HepG2 (cell line): Measurements from ENCODE around the gene LRRC53. TPM values are rescaled to one million over a fixed set of nuclear protein-coding genes. Genes with fewer than 3 reads are reported as not detected.

Source experiments
- ATAC-seq: fragments of 200-7000 bp; cut with Tn5 transposase; 3 replicates; pipeline ENCODE4 v1.9.1; 2020; ENCODE audit warnings: mild to moderate bottlenecking, moderate library complexity
- BruUV-seq: library from RNA; stranded (reverse); fragments of 400-500 nt; replicated peaks from 2 replicates; lab custom pipeline; 2021; lab: Mats Ljungman, UMichigan
- CTCF ChIA-PET: fragments of 300-600 bp; formaldehyde crosslinking; extraction: SDS; loops from one replicate; lab custom pipeline; 2021; ENCODE audit warnings: low total read pairs, inconsistent platforms, low intra/inter-chr PET ratio; lab: Yijun Ruan, JAX
- POLR2A ChIA-PET: fragments of 350-600 bp; sonication (Branson Sonifier 250); formaldehyde crosslinking; loops from one replicate; lab custom pipeline; 2020; ENCODE audit warnings: antibody characterized with exemption, inconsistent platforms; lab: Yijun Ruan, JAX
- DNase-seq: peaks from one replicate; pipeline ENCODE4 v3.0.0-alpha.2; 2015; ENCODE audit warnings: low spot score
- FAIRE-seq: peaks from 3 replicates; lab custom pipeline; 2011; peaks lifted over from hg19 to GRCh38; lab: Jason Lieb, UNC
- H2AFZ ChIP-seq: one replicate; pipeline ENCODE4 v1.6.1; 2011; ENCODE audit warnings: low read length, inconsistent platforms
- H3K27ac ChIP-seq: fragments of 300-600 bp; 3 replicates; pipeline ENCODE4 v1.8.0; 2011; ENCODE audit warnings: mixed run types, mild to moderate bottlenecking, mixed read lengths, low read length, inconsistent platforms; ENCODE audit not compliant: insufficient read depth; ENCODE audit errors: extremely low read length
- H3K27me3 ChIP-seq, 2 experiments: fragments of 200-600 bp in 1 of 2; 2 replicates in 1 of 2; 3 replicates in 1 of 2; pipeline versions ENCODE4 v1.6.0 to v1.8.0; 2011; ENCODE audit warnings: low read length in 2 of 2, mild to moderate bottlenecking in 2 of 2, moderate library complexity in 2 of 2, inconsistent platforms in 1 of 2; ENCODE audit not compliant: insufficient read depth in 2 of 2, control insufficient read depth in 1 of 2
- H3K36me3 ChIP-seq, 2 experiments: fragments of 200-600 bp in 1 of 2; replicated peaks in 1 of 2; 2 replicates in 1 of 2; 3 replicates in 1 of 2; pipeline versions ENCODE4 v1.5.1 to v1.8.0; 2011; ENCODE audit warnings: low read length in 2 of 2, inconsistent platforms in 1 of 2; ENCODE audit not compliant: insufficient read depth in 2 of 2, control insufficient read depth in 1 of 2
- H3K4me1 ChIP-seq: 2 replicates; pipeline ENCODE4 v1.5.1; 2012; ENCODE audit warnings: low read length, inconsistent platforms; ENCODE audit not compliant: insufficient read depth
- H3K4me2 ChIP-seq: 2 replicates; pipeline ENCODE4 v1.6.0; 2011; ENCODE audit warnings: low read depth, low read length, inconsistent platforms
- H3K4me3 ChIP-seq, 3 experiments: fragments of 200-600 bp in 1 of 3; sonication (generic), shearing (Covaris generic) in 1 of 3; replicated peaks in 1 of 3; 2 replicates each; pipeline ENCODE4 v1.5.1; 2011 to 2016; ENCODE audit warnings: low read length in 3 of 3, inconsistent platforms in 2 of 3, low read depth in 2 of 3, mild to moderate bottlenecking in 2 of 3, control low read depth in 1 of 3, mixed read lengths in 1 of 3; ENCODE audit not compliant: insufficient read depth in 1 of 3
- H3K79me2 ChIP-seq: one replicate; pipeline ENCODE4 v1.6.1; 2011; ENCODE audit warnings: low read length, inconsistent platforms; ENCODE audit not compliant: insufficient read depth
- H3K9ac ChIP-seq: 2 replicates; pipeline ENCODE4 v1.6.0; 2011; ENCODE audit warnings: mild to moderate bottlenecking, low read depth, low read length, inconsistent platforms; ENCODE audit not compliant: insufficient read depth
- H3K9me3 ChIP-seq: 2 replicates; pipeline ENCODE4 v1.5.1; 2012; ENCODE audit warnings: mild to moderate bottlenecking, low read length
- H4K20me1 ChIP-seq: 2 replicates; pipeline ENCODE4 v1.6.0; 2011; ENCODE audit warnings: inconsistent platforms, mild to moderate bottlenecking, low read length, moderate library complexity; ENCODE audit not compliant: insufficient read depth
- BCLAF1 ChIP-seq: fragments of 450-650 bp; IDR thresholded peaks from 2 replicates; pipeline ENCODE4 v1.6.1; 2017; ENCODE audit warnings: mild to moderate bottlenecking
- MLX ChIP-seq: IDR thresholded peaks from 2 replicates; pipeline ENCODE4 v1.6.1; 2016
- NFKB2 ChIP-seq: sonication (generic); formaldehyde crosslinking; IDR thresholded peaks from 2 replicates; pipeline ENCODE4 v1.4.0; 2020; ENCODE audit warnings: missing genetic modification reagents, borderline replicate concordance
- NPAS2 ChIP-seq: sonication (generic); formaldehyde crosslinking; IDR thresholded peaks from 2 replicates; pipeline ENCODE4 v1.8.0; 2022; ENCODE audit warnings: mild to moderate bottlenecking, missing genetic modification reagents, borderline replicate concordance
- NR1H2 ChIP-seq: sonication (generic); formaldehyde crosslinking; IDR thresholded peaks from 2 replicates; pipeline ENCODE4 v1.8.1; 2022; ENCODE audit warnings: low read depth, missing genetic modification reagents, borderline replicate concordance
- PLSCR1 ChIP-seq: sonication (generic); formaldehyde crosslinking; IDR thresholded peaks from 2 replicates; pipeline ENCODE4 v1.5.0; 2020; ENCODE audit warnings: missing genetic modification reagents, mild to moderate bottlenecking, borderline replicate concordance
- RFX3 ChIP-seq: IDR thresholded peaks from 2 replicates; pipeline ENCODE4 v1.6.1; 2016; ENCODE audit warnings: missing biosample characterization, missing genetic modification reagents
- TEAD3 ChIP-seq: optimal IDR thresholded peaks from 2 replicates; pipeline ENCODE3; 2016; ENCODE audit warnings: borderline replicate concordance
- TOE1 ChIP-seq: sonication (generic); formaldehyde crosslinking; IDR thresholded peaks from 2 replicates; pipeline ENCODE4 v1.4.0; 2020; ENCODE audit warnings: mild to moderate bottlenecking, missing genetic modification reagents
- U2AF1 ChIP-seq: fragments of 200-400 bp; formaldehyde crosslinking; optimal IDR thresholded peaks from 2 replicates; pipeline ENCODE3; 2017; ENCODE audit warnings: mild to moderate bottlenecking, low read depth, low read length
- ZFP37 ChIP-seq: sonication (generic); formaldehyde crosslinking; IDR thresholded peaks from 2 replicates; pipeline ENCODE4 v1.4.0; 2020; ENCODE audit warnings: missing genetic modification reagents, borderline replicate concordance
- ZFP82 ChIP-seq: sonication (generic); formaldehyde crosslinking; IDR thresholded peaks from 2 replicates; pipeline ENCODE4 v1.5.1; 2020; ENCODE audit warnings: mild to moderate bottlenecking, missing genetic modification reagents, borderline replicate concordance
- ZKSCAN1 ChIP-seq: fragments of 150-350 bp; IDR thresholded peaks from 2 replicates; pipeline ENCODE4 v1.6.1; 2014; ENCODE audit warnings: low read length
- ZNF160 ChIP-seq: sonication (generic); formaldehyde crosslinking; IDR thresholded peaks from 2 replicates; pipeline ENCODE4 v1.8.0; 2022; ENCODE audit warnings: mild to moderate bottlenecking, inconsistent platforms, missing genetic modification reagents
- ZNF224 ChIP-seq: sonication (generic); formaldehyde crosslinking; IDR thresholded peaks from 2 replicates; pipeline ENCODE4 v1.5.0; 2020; ENCODE audit warnings: mild to moderate bottlenecking, missing genetic modification reagents
- ZNF33A ChIP-seq: sonication (generic); formaldehyde crosslinking; IDR thresholded peaks from 2 replicates; pipeline ENCODE4 v1.5.1; 2020; ENCODE audit warnings: missing genetic modification reagents, mild to moderate bottlenecking, moderate library complexity, borderline replicate concordance
- ZNF550 ChIP-seq: sonication (generic); formaldehyde crosslinking; IDR thresholded peaks from 2 replicates; pipeline ENCODE4 v1.4.0; 2020; ENCODE audit warnings: mild to moderate bottlenecking, missing genetic modification reagents, borderline replicate concordance
- WGBS: methylation state at CpG from one replicate; pipeline ENCODE4 v1.1.6; 2017; ENCODE audit warnings: low lambda C conversion rate; 5-methylcytosine and 5-hydroxymethylcytosine counted together
- in situ Hi-C: cut with HindIII; loops from 2 replicates; pipeline ENCODE4 v1.10.0; 2017; ENCODE audit warnings: low pct_unique_long_range_greater_than_20kb; ENCODE audit not compliant: extremely low pct_ligation_motif_present
- intact Hi-C: fragments of 100-400 bp; cut with micrococcal nuclease; formaldehyde crosslinking; loops from one replicate; pipeline ENCODE4 v1.10.0; 2022; ENCODE audit not compliant: unreplicated experiment
- polyA plus RNA-seq, 8 experiments: library from polyadenylated mRNA; depleted of rRNA in 3 of 8; stranded (reverse) in 7 of 8; unstranded in 1 of 8; fragments of >200 nt; fragmentation: Illumina TruSeq in 4 of 8; extraction: Trizol in 4 of 8; gene quantifications; 2 replicates each; pipeline versions ENCODE4 v1.2.1 to v1.2.3, GENCODE V29; 2011 to 2016; ENCODE audit warnings: low read depth in 4 of 8, missing spikeins in 1 of 8, mixed read lengths in 1 of 8; ENCODE audit not compliant: insufficient read depth in 1 of 8
- total RNA-seq, 5 experiments: library from RNA; depleted of rRNA; stranded (reverse); fragments of >200 nt; fragmentation: Illumina TruSeq; extraction: Trizol; gene quantifications; 2 replicates each; pipeline ENCODE4 v1.2.3, GENCODE V29; 2016; ENCODE audit warnings: low read depth in 1 of 5
- TF ChIP-seq, protein P1 (sequence below): sonication (generic); formaldehyde crosslinking; IDR thresholded peaks from 2 replicates; pipeline ENCODE4 v1.4.0; 2020; ENCODE audit warnings: low read depth, mild to moderate bottlenecking, missing genetic modification reagents
- TF ChIP-seq, protein P2 (sequence below): sonication (generic); formaldehyde crosslinking; IDR thresholded peaks from 2 replicates; pipeline ENCODE4 v1.8.1; 2022; ENCODE audit warnings: low read depth, mild to moderate bottlenecking, missing genetic modification reagents

Gene LRRC53
- total and polyA plus RNA-seq, 2 of the 13 experiments (the other 11 are each of a cell fraction or from before 2014, with no cell fraction given) = not detected

DNA sequence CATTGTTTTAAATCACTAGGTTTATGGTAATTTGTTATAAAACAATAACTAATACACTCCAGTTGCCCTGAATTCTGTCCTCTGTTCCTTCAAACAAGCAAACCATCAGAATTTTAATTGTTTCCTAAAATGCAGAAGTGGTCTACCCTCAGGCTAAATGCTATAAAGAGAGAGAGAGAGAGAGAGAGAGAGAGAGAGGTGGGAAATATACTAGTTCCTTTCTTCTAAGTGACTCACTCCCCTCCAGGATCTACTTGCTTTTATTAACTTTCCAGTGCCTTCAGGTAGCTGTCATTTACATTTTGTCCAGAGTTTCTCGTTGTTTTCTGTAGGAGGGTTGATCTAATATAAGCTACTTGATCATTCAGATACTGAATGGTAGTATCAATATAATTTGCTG lies 26.4 kb downstream of the LRRC53 start:
- no peaks in the 10 kb centered on the region for H3K9me3 ChIP-seq
- intact Hi-C loops (no loop called here), in situ Hi-C loops (no loop called here)
- no peaks in the 10 kb centered on the region for H3K79me2 ChIP-seq
- CTCF ChIA-PET = no interaction called here
- no peaks in the 10 kb centered on the region for H3K4me1 ChIP-seq
- POLR2A ChIA-PET = no interaction called here
- no peak for DNase-seq
- H3K27me3 ChIP-seq = no peaks in the 10 kb centered on the region
- H3K4me2 ChIP-seq = no peak overlapping the region
- WGBS = 0% methylated on average over 1 of the region's 1 CpG
- no TSS peak for BruUV-seq
- FAIRE-seq = no peak
- H4K20me1 ChIP-seq = no peaks in the 10 kb centered on the region
- H3K36me3 ChIP-seq = no peaks in the 10 kb centered on the region
- no peak overlapping the region for H3K27ac ChIP-seq
- no peak overlapping the region for H3K9ac ChIP-seq
- no peak overlapping the region for H2AFZ ChIP-seq
- TF ChIP-seq ZNF550 = no peak
- TF ChIP-seq ZKSCAN1 = no peak
- TF ChIP-seq MLX = no peak
- TF ChIP-seq TEAD3 = no peak
- TF ChIP-seq NPAS2 (CRISPR knock-in tag) = no peak
- no peak for TF ChIP-seq NR1H2 (CRISPR knock-in tag)
- no peak for TF ChIP-seq BCLAF1
- TF ChIP-seq ZFP37 (CRISPR knock-in tag) = no peak
- no peak for TF ChIP-seq ZFP82 (CRISPR knock-in tag)
- TF ChIP-seq NFKB2 (CRISPR knock-in tag) = no peak
- no peak for TF ChIP-seq PLSCR1 (CRISPR knock-in tag)
- TF ChIP-seq ZNF224 = no peak
- no peak for TF ChIP-seq ZNF33A (CRISPR knock-in tag)
- no peak for TF ChIP-seq ZNF160 (CRISPR knock-in tag)
- TF ChIP-seq RFX3 (CRISPR knock-in tag) = no peak
- TF ChIP-seq, protein P1, sequence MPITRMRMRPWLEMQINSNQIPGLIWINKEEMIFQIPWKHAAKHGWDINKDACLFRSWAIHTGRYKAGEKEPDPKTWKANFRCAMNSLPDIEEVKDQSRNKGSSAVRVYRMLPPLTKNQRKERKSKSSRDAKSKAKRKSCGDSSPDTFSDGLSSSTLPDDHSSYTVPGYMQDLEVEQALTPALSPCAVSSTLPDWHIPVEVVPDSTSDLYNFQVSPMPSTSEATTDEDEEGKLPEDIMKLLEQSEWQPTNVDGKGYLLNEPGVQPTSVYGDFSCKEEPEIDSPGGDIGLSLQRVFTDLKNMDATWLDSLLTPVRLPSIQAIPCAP = no peak
- TF ChIP-seq TOE1 (CRISPR knock-in tag) = no peak
- TF ChIP-seq, protein P2, sequence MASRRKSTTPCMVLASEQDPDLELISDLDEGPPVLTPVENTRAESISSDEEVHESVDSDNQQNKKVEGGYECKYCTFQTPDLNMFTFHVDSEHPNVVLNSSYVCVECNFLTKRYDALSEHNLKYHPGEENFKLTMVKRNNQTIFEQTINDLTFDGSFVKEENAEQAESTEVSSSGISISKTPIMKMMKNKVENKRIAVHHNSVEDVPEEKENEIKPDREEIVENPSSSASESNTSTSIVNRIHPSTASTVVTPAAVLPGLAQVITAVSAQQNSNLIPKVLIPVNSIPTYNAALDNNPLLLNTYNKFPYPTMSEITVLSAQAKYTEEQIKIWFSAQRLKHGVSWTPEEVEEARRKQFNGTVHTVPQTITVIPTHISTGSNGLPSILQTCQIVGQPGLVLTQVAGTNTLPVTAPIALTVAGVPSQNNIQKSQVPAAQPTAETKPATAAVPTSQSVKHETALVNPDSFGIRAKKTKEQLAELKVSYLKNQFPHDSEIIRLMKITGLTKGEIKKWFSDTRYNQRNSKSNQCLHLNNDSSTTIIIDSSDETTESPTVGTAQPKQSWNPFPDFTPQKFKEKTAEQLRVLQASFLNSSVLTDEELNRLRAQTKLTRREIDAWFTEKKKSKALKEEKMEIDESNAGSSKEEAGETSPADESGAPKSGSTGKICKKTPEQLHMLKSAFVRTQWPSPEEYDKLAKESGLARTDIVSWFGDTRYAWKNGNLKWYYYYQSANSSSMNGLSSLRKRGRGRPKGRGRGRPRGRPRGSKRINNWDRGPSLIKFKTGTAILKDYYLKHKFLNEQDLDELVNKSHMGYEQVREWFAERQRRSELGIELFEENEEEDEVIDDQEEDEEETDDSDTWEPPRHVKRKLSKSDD (CRISPR knock-in tag) = no peak
- TF ChIP-seq U2AF1 = no peak
- TF ChIP-seq, all 625 proteins: peak for 0
- no peak for ATAC-seq
- no peak overlapping the region for H3K4me3 ChIP-seq
